Retina (tissue), 1 donor: ENCODE measurements around the gene OGFOD3.

Experiments used
- DNase-seq: peaks from one replicate; pipeline ENCODE4 v3.0.0-alpha.2; 2016

The OGFOD3 gene

DNA sequence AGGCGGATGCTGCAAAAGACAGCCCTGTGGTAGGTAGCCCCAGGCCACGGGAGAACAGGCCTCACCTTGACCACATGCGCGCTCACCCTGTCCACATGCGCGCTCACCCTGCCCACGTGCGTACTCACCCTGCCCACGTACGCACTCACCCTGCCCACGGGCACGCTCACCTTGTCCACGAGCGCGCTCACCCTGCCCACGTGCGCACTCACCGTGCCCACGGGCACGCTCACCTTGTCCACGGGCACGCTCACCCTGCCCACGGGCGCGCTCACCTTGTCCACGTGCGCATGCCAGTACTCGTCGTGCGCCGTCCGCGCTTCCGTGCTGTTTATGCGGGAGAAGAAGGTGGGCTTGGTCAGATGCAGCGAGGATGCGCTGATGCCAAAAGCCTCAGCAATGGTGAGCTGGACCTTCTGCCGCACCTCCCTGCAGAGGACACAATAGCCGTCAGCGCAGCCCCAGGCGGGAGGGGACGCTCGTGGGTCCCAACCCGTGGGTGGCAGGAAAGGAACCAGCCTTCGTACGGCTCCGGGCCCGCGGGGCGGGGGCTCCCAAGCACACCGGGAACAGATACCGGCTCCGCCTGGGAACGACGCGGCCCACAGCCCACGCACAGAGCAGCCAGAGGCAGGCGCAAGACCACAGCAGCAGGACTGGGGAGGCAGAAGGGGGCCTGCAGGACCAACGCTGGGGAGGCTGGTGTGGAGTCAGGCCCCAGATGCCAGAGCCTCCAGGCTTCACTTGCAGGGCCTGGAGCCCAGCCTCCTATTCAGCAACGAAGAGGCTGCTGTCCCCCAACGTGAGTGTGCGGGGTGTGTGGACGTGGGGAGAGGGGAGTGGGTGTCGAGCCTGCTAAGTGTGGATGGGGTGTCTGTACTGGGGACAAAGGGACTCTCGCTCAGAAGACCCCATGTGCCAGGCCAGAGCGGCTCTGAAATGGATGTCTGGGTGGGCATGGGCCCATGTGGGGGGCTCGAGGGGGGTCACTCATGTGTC, 14.4 kb downstream of the OGFOD3 start:
- no peak for DNase-seq

DNA sequence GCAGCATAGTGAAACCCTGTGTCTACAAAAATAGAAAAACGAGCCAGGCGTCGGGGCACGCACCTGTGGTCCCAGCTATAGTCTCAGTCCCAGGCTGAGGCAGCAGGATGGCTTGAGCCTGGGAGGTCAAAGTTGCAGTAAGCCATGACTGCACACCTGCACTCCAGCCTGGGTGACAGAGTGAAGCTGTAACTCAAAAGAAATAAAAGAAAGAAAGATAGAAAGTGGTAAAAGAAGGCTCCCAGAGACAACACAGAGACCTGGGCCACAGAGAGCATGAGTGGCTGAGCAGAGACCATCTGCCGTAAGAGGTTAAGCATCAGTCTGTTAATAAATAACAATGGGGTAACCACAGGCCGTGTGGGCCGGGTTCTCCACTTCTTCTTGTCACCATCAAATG, 15.5 kb downstream of the OGFOD3 start:
- no peak for DNase-seq

DNA sequence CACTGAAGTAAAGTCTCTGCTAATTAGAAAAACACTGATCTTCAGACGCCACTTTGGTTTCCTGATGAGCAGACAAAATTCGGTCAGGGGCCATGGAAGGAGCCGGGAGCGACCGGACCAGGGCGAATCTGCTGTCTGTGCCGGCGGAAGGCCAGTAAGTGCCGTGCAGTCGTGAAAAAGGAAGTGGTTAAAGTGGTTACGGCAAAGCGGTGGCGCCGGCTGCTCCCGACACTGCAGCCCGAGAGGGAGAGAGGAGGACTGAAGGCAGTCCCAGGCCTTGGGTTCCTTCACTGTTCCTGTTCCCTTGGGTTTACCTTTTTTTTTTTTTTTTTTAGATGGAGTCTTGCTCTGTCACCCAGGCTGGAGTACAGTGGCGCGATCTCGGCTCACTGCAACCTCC, 17.6 kb downstream of the OGFOD3 start:
- no peak for DNase-seq

DNA sequence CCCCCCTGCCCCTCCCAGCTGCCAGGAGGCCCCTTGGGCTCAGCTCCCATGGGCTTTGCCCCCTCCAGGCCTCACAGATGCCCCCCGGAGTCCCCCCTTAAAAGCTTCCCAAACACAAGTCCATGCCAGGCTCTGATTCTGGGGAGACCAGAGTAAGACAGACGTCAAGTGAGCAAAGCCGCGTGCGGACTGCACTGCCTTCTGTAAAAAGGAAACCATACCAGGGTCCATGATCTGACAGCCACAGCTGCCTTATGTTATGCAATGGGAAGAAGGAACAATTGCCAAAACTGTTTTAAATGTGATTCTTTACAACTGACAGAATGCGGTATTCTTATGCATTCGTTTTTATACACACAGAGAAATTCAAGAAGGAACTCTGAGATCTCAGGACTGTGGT, 18.2 kb downstream of the OGFOD3 start:
- DNase-seq, result no peak

DNA sequence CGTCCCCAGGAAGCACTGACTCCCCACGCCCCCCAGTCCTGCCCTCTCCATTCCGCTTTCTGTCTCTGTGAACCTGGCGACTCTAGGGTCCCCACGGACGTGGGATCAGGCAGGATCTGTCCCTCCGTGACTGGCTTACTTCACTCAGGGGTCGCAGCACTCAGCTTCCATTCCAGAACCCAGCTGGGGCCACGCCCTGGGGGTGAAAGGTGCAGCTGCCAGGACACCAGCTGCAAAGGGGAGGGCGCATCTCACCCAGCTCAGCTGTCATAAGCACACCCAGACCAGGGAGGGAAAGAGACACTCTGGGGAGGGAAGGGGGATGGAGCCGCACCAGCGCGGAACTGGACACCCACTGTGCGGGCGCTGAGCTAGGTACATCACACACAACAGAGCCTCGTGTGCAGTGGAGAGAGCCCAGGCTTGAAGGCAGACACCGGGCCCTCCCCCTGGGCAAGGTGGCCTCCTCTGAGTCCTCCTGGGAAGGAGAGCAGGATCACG, 18.7 kb downstream of the OGFOD3 start:
- DNase-seq, result peak; percentile 56

DNA sequence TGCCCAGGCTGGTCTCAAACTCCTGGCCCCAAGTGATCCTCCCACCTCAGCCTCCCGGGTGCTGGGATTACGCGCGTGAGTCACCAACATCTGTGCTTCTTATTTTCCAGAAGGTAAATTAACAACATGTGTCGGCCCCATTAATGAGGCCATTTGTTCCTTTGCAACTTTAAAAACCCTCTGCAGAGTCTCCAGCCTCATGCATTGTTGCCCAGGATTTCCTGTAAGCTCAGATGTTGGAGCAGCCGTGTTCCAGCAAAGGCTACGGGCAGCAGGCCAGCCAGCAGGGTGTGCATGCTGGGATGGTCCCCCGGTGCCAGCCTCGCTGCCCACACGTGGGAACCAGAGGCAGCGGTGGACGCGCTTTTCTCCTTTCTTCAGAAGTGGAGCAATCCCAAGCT, 19.3 kb downstream of the OGFOD3 start:
- DNase-seq, result no peak

DNA sequence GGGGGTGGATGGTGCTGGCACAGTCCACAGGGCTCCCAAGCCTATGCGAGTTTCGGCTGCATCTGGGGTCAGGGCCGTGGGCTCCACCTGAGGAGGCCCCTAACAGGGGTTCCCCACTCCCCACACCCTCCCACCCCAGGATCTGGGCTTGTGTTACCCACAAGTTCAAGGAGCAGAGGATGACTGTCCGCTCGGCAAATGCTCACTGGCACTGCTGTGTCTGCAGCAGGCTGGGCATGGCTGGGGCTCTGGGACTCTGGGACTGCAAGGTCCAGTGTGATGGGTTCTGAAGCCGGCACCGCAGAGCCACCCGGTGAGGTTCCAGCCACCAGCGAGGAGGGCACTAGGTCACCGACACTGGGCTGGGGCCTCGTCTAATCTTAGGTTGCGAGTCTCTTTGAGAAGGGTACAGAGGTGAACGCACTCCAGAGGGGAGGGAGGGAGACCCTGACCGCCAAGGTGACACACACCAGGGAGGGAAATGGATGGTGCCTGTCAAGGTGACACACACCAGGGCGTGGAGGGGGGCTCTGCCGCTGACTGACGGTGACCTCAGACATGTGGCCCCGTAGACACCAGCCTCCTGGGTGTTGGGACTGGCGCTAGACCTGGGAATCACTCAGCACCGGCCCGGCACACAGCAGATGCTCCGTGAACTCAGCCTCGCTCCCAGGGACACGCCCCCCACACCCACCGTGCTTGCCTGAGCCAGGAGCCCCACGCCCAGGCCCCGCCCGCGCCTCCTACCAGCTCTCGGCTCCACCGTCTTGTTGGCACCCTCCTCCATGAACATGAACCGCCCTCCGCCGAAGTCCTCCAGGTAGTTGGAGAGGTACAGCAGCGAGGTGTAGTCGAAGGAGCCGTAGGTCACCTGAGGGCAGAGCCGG, 20.7 kb downstream of the OGFOD3 start:
- DNase-seq, result no peak

DNA sequence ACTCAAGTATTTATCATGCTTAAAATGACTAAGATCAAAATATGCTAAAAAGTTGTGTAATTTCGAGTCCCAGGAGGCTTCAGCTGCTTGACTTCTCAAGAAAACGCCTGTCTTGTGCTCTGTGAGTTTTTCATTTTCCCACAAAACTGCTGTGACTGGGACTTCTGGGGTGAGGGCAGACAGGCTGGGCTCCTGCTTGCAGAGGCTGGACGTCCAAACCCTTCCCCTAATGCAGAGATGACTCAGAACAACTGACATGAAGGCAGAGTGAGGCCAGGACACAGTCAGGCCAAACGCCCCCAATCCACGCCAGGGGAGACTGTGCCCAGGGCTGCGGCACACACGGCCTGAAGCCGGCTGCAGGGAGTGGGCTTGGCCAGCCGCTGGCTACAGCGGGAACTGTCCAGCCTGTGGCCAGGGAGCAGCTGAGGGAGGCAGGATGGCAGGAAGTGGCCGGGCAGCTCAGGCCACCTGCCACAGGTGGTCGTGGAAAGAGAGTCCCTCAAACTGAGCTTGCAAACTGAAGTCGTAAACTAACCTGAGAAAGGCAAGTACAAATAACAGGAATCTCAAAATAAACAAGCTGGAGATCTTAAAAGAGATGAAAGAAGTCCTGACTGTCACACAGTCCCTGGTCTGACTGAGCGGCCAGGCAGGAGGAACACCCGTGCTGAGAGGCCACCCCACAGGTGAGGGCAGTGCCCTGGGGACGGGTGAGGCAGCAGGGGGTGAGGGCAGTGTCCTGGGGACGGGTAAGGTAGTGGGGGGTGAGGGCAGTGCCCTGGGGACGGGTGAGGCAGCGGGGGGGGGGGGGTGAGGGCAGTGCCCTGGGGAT, 21.6 kb downstream of the OGFOD3 start:
- DNase-seq, result no peak

DNA sequence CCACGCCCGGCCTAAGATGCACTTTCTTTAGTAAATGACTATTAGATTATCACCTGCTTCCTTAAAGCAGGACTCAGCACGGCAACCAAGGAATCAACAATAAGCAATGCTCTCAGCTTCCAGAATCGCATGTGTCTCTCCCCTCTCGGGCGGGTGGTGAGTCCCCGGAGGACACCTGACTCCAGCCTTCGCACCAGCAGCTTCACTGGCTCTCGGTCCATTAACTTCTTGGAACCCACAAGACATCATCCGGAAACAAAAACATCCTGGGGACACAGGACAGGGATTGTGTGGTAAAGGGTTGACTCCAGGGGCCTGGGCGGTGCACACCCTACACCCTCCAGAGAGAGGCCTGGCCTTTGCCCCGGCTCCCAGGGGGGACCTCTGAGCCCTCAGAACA, 24.1 kb downstream of the OGFOD3 start:
- no peak for DNase-seq

DNA sequence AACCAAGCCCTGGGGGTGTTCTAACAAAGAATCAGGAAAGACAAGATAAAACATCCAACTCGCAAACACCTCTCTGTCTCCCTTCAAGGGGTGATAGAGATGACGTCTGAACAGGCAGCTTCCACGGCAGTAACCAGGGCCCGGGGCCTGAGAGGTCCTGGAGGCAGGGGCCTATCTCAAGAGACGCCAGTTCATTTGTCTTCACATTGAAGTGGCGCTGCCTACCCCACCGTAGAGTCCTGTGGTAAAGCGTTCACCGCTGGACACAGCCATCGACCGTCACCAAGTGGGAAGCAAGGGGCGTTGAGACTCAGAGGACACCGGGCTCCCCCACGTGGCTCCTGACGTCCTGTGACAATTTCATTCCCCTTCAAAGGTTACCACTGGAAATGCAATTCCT, 25.4 kb downstream of the OGFOD3 start:
- DNase-seq, result no peak

DNA sequence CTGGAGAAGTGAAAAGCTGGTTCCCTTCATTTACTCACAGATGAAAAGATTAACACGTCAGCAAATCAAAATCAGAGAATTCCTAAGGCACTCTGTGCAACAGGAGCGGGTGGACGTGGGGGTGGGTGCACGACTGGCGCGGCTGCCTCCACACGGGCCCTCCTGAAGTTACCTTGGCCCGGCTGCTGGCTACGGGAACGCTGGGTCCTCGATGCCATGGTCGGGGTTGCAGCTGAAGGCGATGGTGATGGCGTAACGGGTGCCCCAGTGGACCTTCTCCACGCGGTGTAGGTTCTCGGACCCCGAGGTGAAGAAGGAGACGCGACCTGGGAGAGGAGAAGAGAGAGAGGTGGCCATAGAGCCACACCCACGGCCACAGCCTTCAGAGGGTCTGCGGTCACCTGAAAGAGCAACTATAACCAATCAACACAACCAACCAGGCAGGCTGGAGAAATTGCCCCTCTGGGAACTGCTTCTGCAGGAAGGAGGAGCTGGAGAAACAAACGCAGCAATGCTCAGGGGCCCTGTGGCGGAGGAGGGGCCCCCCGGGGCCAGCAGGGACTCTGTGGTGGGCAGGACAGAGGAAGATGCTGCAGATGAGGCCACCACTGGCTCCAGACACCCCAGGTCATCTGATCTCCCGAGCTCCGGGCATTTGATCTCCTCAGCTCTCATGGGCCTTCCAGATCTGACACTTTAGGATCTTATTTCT, 26.0 kb downstream of the OGFOD3 start:
- no peak for DNase-seq

DNA sequence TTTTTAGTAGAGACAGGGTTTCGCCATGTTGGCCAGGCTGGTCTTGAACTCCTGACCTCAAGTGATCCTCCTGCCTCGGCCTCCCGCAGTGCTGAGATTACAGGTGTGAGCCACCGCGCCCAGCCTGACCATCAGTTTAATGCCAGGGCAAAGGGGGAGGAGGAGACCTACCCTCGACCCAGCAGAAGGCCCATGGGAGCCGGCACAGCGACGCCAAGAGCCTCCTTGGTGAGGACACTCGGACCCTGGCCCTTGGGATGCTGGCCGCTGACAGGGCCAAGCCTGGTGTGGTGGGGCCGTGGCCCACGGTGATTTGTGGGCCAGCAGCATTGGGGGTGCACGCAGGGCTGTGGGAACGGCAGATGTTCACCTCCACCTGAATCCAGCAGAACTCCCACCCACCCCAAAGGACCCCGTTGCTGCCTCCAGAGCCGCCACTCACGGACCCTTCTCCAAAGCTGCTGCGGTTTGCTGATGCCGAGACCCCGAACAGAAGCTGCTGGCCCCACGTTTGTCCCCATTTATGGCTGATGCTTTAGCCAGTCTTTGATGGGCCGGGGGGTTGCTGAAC, 26.8 kb downstream of the OGFOD3 start:
- DNase-seq, result no peak

DNA sequence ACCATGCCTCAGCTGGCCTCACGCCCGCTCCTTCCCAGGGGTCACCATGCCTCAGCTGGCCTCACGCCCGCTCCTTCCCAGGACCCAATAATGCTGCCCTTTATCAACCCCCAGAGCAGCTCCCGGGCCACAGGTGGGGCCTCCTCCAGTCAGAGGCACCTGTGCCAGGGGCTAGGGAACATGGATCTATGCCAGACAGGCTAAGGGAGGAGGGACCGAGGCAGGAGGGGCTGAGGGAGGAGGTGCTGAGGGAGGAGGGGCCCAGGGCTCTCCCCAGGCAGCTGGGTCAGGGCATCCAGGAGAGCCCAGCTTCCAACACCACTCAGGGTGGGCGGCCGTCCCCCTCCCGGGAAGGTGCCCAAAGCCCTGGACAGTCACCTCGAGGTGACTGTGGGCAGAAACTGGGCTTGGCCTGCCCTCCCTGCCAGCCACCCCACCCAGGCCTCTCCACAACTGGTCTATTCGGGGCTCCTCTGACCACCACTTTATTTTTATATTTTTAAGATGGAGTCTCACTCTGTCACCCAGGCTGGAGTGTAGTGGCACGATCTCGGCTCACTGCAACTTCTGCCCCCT, 27.4 kb downstream of the OGFOD3 start:
- DNase-seq, result no peak

DNA sequence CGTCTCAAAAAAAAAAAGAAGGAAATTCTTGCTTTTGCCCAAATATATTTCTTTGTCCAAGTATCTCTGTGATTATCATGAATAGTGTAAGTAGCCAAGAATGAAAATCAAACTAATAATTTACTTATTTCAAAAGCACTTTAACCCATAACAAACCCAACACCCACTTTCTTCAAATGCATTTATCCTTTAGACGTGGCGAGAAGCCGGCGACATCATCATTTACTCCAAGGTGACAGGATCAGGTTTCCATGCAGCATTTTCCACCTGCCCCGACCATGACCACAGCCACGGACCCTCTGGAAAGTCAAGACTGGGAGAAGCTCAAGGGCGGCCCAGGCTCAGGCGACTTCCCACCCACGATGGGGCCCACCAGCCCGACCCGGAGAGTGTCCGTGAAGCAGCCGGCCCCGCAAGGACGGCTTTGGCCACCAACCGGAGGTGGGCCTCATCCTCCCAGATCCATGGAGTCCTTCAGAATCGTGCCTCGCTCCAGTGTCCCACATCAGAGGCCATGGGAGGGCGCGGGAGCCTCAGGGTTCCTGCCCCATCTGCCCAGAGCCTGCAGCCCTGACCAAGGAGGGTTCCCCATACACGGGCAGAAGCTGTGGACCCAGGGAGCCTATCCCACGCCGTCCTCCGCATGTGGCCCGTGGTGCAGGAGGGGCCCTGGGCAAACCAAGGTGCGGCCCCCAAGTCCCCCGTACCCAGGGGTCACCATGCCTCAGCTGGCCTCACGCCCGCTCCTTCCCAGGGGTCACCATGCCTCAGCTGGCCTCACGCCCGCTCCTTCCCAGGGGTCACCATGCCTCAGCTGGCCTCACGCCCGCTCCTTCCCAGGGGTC, 28.1 kb downstream of the OGFOD3 start:
- DNase-seq, result no peak

DNA sequence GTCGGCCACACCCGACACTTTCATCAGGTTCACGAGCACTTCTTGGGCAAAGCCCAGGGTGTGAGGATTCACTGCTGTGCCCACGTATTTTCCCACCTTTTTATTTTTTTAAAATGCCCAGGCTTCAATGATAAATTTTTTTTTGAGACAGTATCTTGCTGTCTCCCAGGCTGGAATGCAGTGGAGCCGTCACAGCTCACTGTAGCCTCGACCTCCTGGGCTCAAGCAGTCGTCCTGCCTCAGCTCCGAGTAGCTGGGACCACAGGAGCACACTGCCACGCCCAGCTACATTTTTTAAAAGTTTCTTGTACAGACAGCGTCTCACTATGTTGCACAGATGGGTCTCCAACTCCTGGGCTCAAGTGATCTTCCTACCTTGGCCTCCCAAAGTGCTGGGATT, 29.0 kb downstream of the OGFOD3 start:
- no peak for DNase-seq

DNA sequence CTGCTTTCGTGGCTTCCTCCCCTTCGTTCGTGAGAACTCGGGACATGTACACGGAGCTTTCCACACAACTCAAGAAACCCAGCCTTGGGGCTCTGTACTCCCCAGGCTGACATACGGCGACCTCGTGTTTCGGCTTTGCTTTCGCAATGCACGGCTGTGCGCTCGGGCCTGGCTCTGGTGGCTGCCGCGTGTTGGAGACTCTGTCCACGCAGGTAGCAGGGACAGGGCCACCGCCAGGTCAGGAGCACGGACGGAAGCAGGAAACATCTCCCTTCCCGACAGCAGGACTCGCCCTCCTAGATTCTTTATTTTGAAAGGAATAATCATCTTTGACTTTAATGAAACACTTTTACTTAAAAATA, 29.5 kb downstream of the OGFOD3 start:
- DNase-seq, result no peak

DNA sequence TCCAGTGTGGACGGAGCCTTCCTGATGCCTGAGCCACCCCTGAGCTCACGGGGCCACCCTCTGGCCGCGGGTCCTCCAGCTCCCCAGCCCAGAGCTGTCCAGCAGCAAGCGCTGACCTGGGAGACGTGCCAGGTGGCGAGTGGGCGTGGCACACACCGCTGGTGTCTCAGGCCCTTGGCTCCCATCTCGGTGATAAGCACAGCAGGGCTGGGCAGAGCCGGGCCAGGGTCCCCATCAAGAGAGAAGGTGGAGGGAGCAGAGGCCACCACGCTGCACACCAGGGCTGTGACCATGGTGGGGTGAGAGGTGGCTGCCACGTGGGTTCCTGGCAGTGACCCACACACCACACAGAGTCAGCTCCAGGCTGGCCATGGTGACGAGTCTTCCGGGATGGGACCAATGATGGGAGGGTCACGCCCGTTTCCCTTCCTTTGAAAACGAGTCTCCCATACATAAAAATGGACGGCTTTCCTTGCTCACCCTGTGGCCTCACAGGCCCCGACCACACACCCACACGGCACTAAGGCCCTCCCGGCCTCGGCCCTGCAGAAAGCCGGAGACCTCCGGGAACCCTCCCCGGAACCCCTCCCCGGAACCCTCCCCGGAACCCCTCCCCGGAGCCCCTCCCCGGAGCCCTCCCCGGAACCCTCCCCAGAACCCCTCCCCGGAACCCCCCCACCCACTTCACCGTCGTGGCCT, 30.0 kb downstream of the OGFOD3 start:
- DNase-seq, result no peak

DNA sequence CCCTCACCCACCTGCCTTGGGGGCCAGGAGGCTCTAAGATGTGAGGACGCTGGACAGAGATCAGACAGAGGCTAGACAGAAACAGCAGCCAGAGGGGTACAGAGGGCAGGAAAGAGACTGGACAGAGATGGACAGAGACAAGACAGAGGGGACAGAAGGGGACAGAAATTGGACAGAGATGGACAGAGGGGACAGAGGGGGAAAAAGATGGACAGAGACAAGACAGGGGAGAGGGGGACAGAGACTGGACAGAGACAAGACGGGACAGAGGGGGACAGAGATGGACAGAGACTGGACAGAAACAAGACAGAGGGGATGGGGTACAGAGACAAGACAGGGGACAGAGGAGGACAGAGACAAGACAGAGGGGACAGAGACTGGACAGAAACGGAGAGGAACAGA, 30.7 kb downstream of the OGFOD3 start:
- DNase-seq, result no peak

DNA sequence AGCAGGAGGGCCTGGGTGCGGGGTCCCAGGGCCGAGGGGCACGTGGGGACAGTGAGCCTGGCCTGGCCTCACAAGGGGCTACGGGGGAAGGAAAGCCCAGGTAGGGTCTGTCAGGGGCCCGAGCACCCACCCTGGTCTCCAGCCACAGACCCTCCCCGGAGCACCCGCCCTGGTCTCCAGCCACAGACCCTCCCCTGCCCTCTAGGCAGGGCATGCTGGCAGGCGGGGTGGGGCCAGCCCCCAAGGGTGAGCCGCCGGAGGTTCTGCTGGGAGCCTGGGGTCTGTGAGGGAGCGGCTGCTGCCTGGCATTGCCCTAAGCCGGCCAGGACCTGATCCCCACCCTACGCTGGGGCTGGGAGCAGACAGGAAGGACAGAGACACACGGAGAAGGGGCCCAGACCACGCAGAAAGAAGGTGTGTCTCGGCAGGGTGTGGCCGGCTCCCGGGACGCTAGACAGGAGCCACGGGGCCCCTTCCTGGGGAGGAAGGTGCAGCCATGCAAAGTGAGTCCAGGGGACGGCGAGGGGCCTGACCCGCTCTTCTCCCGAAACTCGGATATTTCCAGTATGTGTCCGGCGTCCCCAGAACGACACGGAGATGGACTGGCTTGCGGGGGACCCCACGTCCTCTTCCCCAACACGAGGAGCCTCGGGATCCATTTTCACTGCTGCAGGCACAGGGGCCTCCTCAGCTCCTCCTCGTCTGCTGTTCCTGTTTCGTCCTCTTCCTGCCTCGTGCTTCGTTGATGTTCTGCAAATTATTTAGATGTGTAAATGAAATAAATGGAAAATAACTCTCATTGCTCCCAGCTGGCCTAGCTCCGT, 31.3 kb downstream of the OGFOD3 start:
- no peak for DNase-seq
